MM.1S (cell line): ENCODE measurements around the gene NDST4.

Experiments used
- DNase-seq: peaks from one replicate; pipeline ENCODE4 v3.0.0-alpha.2; 2015
- H2AFZ ChIP-seq: fragments of 300-600 bp; sonication (generic); 2 replicates; pipeline ENCODE4 v1.6.0; 2016; ENCODE audit warnings: antibody characterized with exemption, low read length
- H3F3A ChIP-seq: fragments of 300-600 bp; sonication (generic); 2 replicates; pipeline ENCODE4 v1.6.1; 2016; ENCODE audit warnings: mild to moderate bottlenecking, antibody characterized with exemption, low read length, moderate library complexity, mixed read lengths; ENCODE audit not compliant: insufficient read depth
- H3K27ac ChIP-seq: fragments of 300-600 bp; sonication (generic); 2 replicates; pipeline ENCODE4 v1.5.1; 2016; ENCODE audit warnings: mild to moderate bottlenecking, low read length
- H3K27me3 ChIP-seq: fragments of 300-600 bp; sonication (generic); replicated peaks from 2 replicates; pipeline ENCODE4 v1.6.0; 2016; ENCODE audit warnings: low read length; ENCODE audit not compliant: insufficient read depth
- H3K36me3 ChIP-seq: fragments of 300-600 bp; sonication (generic); replicated peaks from 2 replicates; pipeline ENCODE4 v1.6.1; 2016; ENCODE audit warnings: mild to moderate bottlenecking, low read length, mixed read lengths; ENCODE audit not compliant: insufficient read depth
- H3K4me1 ChIP-seq: fragments of 300-600 bp; sonication (generic); 2 replicates; pipeline ENCODE4 v1.6.1; 2016; ENCODE audit warnings: low read length, mixed read lengths
- H3K4me2 ChIP-seq: fragments of 300-600 bp; sonication (generic); 2 replicates; pipeline ENCODE4 v1.6.0; 2016; ENCODE audit warnings: low read depth, low read length
- H3K4me3 ChIP-seq: fragments of 300-600 bp; sonication (generic); 2 replicates; pipeline ENCODE4 v1.5.1; 2016; ENCODE audit warnings: low read length, mixed read lengths
- H3K79me2 ChIP-seq: fragments of 300-600 bp; sonication (generic); 2 replicates; pipeline ENCODE4 v1.6.1; 2016; ENCODE audit warnings: mixed run types, low read length, mixed read lengths
- H3K9ac ChIP-seq: fragments of 300-600 bp; sonication (generic); 2 replicates; pipeline ENCODE4 v1.6.1; 2016; ENCODE audit warnings: low read length, mixed read lengths
- H3K9me2 ChIP-seq: fragments of 300-600 bp; sonication (generic); replicated peaks from 2 replicates; pipeline ENCODE4 v1.6.1; 2016; ENCODE audit warnings: mild to moderate bottlenecking, low read length, mixed read lengths; ENCODE audit not compliant: insufficient read depth
- H3K9me3 ChIP-seq: fragments of 300-600 bp; sonication (generic); replicated peaks from 2 replicates; pipeline ENCODE4 v1.6.1; 2016; ENCODE audit warnings: mild to moderate bottlenecking, low read length, mixed read lengths; ENCODE audit not compliant: insufficient read depth
- H4K20me1 ChIP-seq: fragments of 300-600 bp; sonication (generic); 2 replicates; pipeline ENCODE4 v1.6.1; 2016; ENCODE audit warnings: mild to moderate bottlenecking, low read length, moderate library complexity, mixed read lengths; ENCODE audit not compliant: insufficient read depth
- CTCF ChIP-seq: fragments of 300-600 bp; sonication (generic); IDR thresholded peaks from 2 replicates; pipeline ENCODE4 v1.5.1; 2016; ENCODE audit warnings: antibody characterized with exemption, low read length, mixed read lengths
- EZH2phosphoT487 ChIP-seq: fragments of 300-600 bp; sonication (generic); IDR thresholded peaks from 2 replicates; pipeline ENCODE4 v1.6.1; 2018; ENCODE audit warnings: antibody characterized with exemption, low read length

Gene NDST4

GRCh38 chr4:114780205-114780604, 333.2 kb downstream of the NDST4 start:
- H3F3A ChIP-seq = no peaks in the 10 kb centered on the region
- no peaks in the 10 kb centered on the region for H3K79me2 ChIP-seq
- H3K9me2 ChIP-seq = no peaks in the 10 kb centered on the region
- no peak overlapping the region for H3K27ac ChIP-seq
- TF ChIP-seq EZH2phosphoT487 (no peak), CTCF (peak; percentile 31)
- no peak overlapping the region for H3K4me3 ChIP-seq
- DNase-seq = peak; percentile 9
- H3K27me3 ChIP-seq = no peaks in the 10 kb centered on the region
- no peaks in the 10 kb centered on the region for H4K20me1 ChIP-seq
- no peaks in the 10 kb centered on the region for H3K36me3 ChIP-seq
- H3K9me3 ChIP-seq = no peaks in the 10 kb centered on the region
- no peak overlapping the region for H3K4me2 ChIP-seq
- H3K9ac ChIP-seq = no peak overlapping the region
- no peaks in the 10 kb centered on the region for H3K4me1 ChIP-seq
- H2AFZ ChIP-seq = no peak overlapping the region
